H9 (cell line): ENCODE results near the gene OR56A4. TPM values are rescaled to one million over a fixed set of nuclear protein-coding genes. Genes with fewer than 3 reads are reported as not detected.

Experiments
- DNase-seq: peaks from one replicate; pipeline ENCODE4 v3.0.0-alpha.2; 2017
- H2AFZ ChIP-seq: one replicate; pipeline ENCODE4 v1.6.1; 2013; ENCODE audit warnings: mild to moderate bottlenecking, low read length, control low read depth, moderate library complexity
- H2AK5ac ChIP-seq: 2 replicates; pipeline ENCODE4 v1.6.1; 2013; ENCODE audit warnings: low read length, control low read depth, mixed read lengths; ENCODE audit not compliant: insufficient read length
- H2BK120ac ChIP-seq: one replicate; pipeline ENCODE4 v1.6.1; 2013; ENCODE audit warnings: low read depth, mild to moderate bottlenecking, low read length, control low read depth, inconsistent platforms; ENCODE audit not compliant: poor library complexity, severe bottlenecking
- H2BK12ac ChIP-seq: 2 replicates; pipeline ENCODE4 v1.6.1; 2013; ENCODE audit warnings: low read length, control low read depth, mixed read lengths, low read depth; ENCODE audit not compliant: insufficient read length
- H2BK15ac ChIP-seq: 2 replicates; pipeline ENCODE4 v1.6.1; 2013; ENCODE audit warnings: low read depth, low read length, control low read depth
- H2BK20ac ChIP-seq: one replicate; pipeline ENCODE4 v1.6.1; 2013; ENCODE audit warnings: low read depth, mild to moderate bottlenecking, low read length, control low read depth, inconsistent platforms; ENCODE audit not compliant: poor library complexity, severe bottlenecking
- H2BK5ac ChIP-seq: 2 replicates; pipeline ENCODE4 v1.6.1; 2013; ENCODE audit warnings: low read length, control low read depth, mixed read lengths; ENCODE audit not compliant: insufficient read length
- H3K14ac ChIP-seq: 2 replicates; pipeline ENCODE4 v1.6.1; 2013; ENCODE audit warnings: low read length, control low read depth; ENCODE audit not compliant: insufficient read depth
- H3K18ac ChIP-seq: 2 replicates; pipeline ENCODE4 v1.6.1; 2013; ENCODE audit warnings: low read depth, mild to moderate bottlenecking, mixed read lengths, low read length, control low read depth; ENCODE audit not compliant: insufficient read length
- H3K23ac ChIP-seq: 2 replicates; pipeline ENCODE4 v1.6.1; 2013; ENCODE audit warnings: low read length, control low read depth, mixed read lengths, low read depth; ENCODE audit not compliant: insufficient read length
- H3K23me2 ChIP-seq: 2 replicates; pipeline ENCODE4 v1.6.1; 2013; ENCODE audit warnings: low read depth, mild to moderate bottlenecking, mixed read lengths, low read length, control low read depth; ENCODE audit not compliant: insufficient read length, poor library complexity, severe bottlenecking
- H3K27ac ChIP-seq: 2 replicates; pipeline ENCODE4 v1.5.1; 2013; ENCODE audit warnings: low read length, control low read depth, mixed read lengths, low read depth; ENCODE audit not compliant: insufficient read length
- H3K27me3 ChIP-seq: 2 replicates; pipeline ENCODE4 v1.6.1; 2013; ENCODE audit warnings: low read length, control low read depth, inconsistent platforms; ENCODE audit not compliant: insufficient read depth
- H3K4ac ChIP-seq: 2 replicates; pipeline ENCODE4 v1.6.1; 2013; ENCODE audit warnings: low read depth, mild to moderate bottlenecking, control low read depth, inconsistent platforms, low read length, moderate library complexity
- H3K4me1 ChIP-seq: 2 replicates; pipeline ENCODE4 v1.6.1; 2013; ENCODE audit warnings: low read length, control low read depth, inconsistent platforms; ENCODE audit not compliant: insufficient read depth
- H3K4me2 ChIP-seq: 2 replicates; pipeline ENCODE4 v1.6.1; 2013; ENCODE audit warnings: low read length, control low read depth, mixed read lengths; ENCODE audit not compliant: insufficient read length, insufficient read depth
- H3K56ac ChIP-seq: 2 replicates; pipeline ENCODE4 v1.6.1; 2013; ENCODE audit warnings: low read depth, mild to moderate bottlenecking, mixed read lengths, low read length, control low read depth; ENCODE audit not compliant: insufficient read length
- H3K79me1 ChIP-seq: 2 replicates; pipeline ENCODE4 v1.6.1; 2013; ENCODE audit warnings: low read depth, mild to moderate bottlenecking, moderate library complexity, low read length, control low read depth, inconsistent platforms; ENCODE audit not compliant: insufficient read depth, poor library complexity, severe bottlenecking
- H3K79me2 ChIP-seq: 2 replicates; pipeline ENCODE4 v1.6.1; 2013; ENCODE audit warnings: low read length, control low read depth, inconsistent platforms; ENCODE audit not compliant: insufficient read depth
- H3K9ac ChIP-seq: 2 replicates; pipeline ENCODE4 v1.6.1; 2013; ENCODE audit warnings: low read length, control low read depth, mixed read lengths; ENCODE audit not compliant: insufficient read length; ENCODE audit errors: extremely low read depth
- H3K9me3 ChIP-seq: one replicate; pipeline ENCODE4 v1.6.1; 2013; ENCODE audit warnings: low read depth, low read length, inconsistent platforms; ENCODE audit not compliant: control insufficient read depth
- H3T11ph ChIP-seq: one replicate; pipeline ENCODE4 v1.6.1; 2013; ENCODE audit warnings: mild to moderate bottlenecking, low read length, control low read depth, inconsistent platforms
- H4K20me1 ChIP-seq: one replicate; pipeline ENCODE4 v1.6.1; 2013; ENCODE audit not compliant: control insufficient read depth, insufficient read length, insufficient read depth
- H4K5ac ChIP-seq: 2 replicates; pipeline ENCODE4 v1.6.1; 2013; ENCODE audit warnings: low read depth, mild to moderate bottlenecking, mixed read lengths, low read length, control low read depth; ENCODE audit not compliant: insufficient read length
- H4K8ac ChIP-seq: replicated peaks from 2 replicates; pipeline ENCODE4 v1.6.1; 2013; ENCODE audit warnings: low read length, control low read depth, mixed read lengths, low read depth; ENCODE audit not compliant: insufficient read length
- H4K91ac ChIP-seq: 2 replicates; pipeline ENCODE4 v1.6.1; 2013; ENCODE audit warnings: low read depth, mild to moderate bottlenecking, moderate library complexity, mixed read lengths, low read length, control low read depth; ENCODE audit not compliant: insufficient read length
- H3K27ac Mint-ChIP-seq, 3 experiments: 2 replicates in 2 of 3; 3 replicates in 1 of 3; pipeline ENCODE4 v1.8.0; 2020 to 2021; ENCODE audit warnings: mixed read lengths in 3 of 3, mild to moderate bottlenecking in 1 of 3, moderate library complexity in 1 of 3
- H3K27me3 Mint-ChIP-seq: 2 replicates; pipeline ENCODE4 v1.8.0; 2021; ENCODE audit warnings: low read depth, mild to moderate bottlenecking, moderate library complexity, mixed read lengths
- H3K36me3 Mint-ChIP-seq, 3 experiments: 2 replicates in 2 of 3; 3 replicates in 1 of 3; pipeline ENCODE4 v1.8.0; 2020 to 2021; ENCODE audit warnings: low read depth in 3 of 3, mixed read lengths in 3 of 3; ENCODE audit not compliant: insufficient read depth in 1 of 3
- H3K4me1 Mint-ChIP-seq, 2 experiments: 2 replicates each; pipeline ENCODE4 v1.8.0; 2020; ENCODE audit warnings: mixed read lengths in 2 of 2
- H3K4me3 Mint-ChIP-seq, 2 experiments: 2 replicates in 1 of 2; 3 replicates in 1 of 2; pipeline ENCODE4 v1.8.0; 2020 to 2021; ENCODE audit warnings: mild to moderate bottlenecking in 2 of 2, mixed read lengths in 2 of 2, moderate library complexity in 1 of 2
- H3K9me3 Mint-ChIP-seq, 2 experiments: 2 replicates in 1 of 2; 3 replicates in 1 of 2; pipeline ENCODE4 v1.8.0; 2020; ENCODE audit warnings: mild to moderate bottlenecking in 2 of 2, mixed read lengths in 2 of 2, moderate library complexity in 1 of 2
- WGBS: extraction: QIAGEN DNeasy Blood & Tissue Kit; methylation state at CpG from one replicate; pipeline ENCODE4 v1.1.7; 2013; ENCODE audit warnings: missing lambda C conversion rate, low lambda C conversion rate, mixed read lengths; ENCODE audit not compliant: insufficient read length; ENCODE audit errors: extremely low coverage; 5-methylcytosine and 5-hydroxymethylcytosine counted together
- total RNA-seq: library from RNA; stranded (reverse); gene quantifications from 2 replicates; pipeline ENCODE4 v1.2.1, GENCODE V29; 2021
- TF ChIP-seq, protein P1 (sequence below): fragments of 200-600 bp; sonication (generic); conservative IDR thresholded peaks from 3 replicates; pipeline ENCODE4 v1.8.0; 2021; ENCODE audit warnings: antibody characterized with exemption, mild to moderate bottlenecking

Gene OR56A4
- total RNA-seq, 1 experiment from 2014 or later, result not detected

DNA sequence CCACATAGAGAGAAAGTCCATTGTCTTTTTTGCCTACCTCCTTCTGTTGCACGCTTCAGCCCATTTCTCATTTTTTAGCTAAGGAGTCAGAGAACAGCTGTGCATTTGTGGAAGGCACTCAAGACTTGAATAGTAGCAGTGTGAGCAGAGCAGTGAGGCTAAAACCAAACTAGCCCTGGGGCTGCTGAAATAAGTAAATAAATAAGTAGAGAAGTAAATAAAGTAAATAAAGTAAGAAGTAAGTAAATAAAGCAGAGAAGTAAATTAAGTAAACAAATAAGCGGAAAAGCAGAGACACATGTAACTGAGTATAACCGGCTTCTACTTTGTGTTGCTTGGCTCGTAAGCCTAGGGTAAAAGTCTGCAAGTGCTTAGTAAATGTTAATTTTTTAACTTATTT, 17.5 kb downstream of the OR56A4 start:
- H3K4me1 Mint-ChIP-seq, result 0 out of 4 replicates have a peak, but pooled peaks cover 0 to 2% of the 10 kb centered on the region in 2 experiments
- Histone ChIP-seq H3K27me3 (no peaks in the 10 kb centered on the region), H3K4ac (no peak overlapping the region), H2BK20ac (no peak overlapping the region), H4K5ac (no peak overlapping the region), H2AK5ac (no peak overlapping the region), H3K9me3 (no peaks in the 10 kb centered on the region), H4K20me1 (no peaks in the 10 kb centered on the region), H3K23ac (no peak overlapping the region), H3K14ac (no peak overlapping the region), H3K23me2 (no peaks in the 10 kb centered on the region), H2BK15ac (no peak overlapping the region), H3K79me2 (no peaks in the 10 kb centered on the region), H3T11ph (no peak overlapping the region), H2BK120ac (no peak overlapping the region), H2BK5ac (no peak overlapping the region), H3K9ac (no peak overlapping the region), H3K27ac (no peak overlapping the region), H3K4me2 (no peak overlapping the region), H2AFZ (no peak overlapping the region), H2BK12ac (no peak overlapping the region), H3K79me1 (no peaks in the 10 kb centered on the region), H3K56ac (no peak overlapping the region), H4K8ac (no peak overlapping the region), H3K4me1 (no peaks in the 10 kb centered on the region), H3K18ac (no peak overlapping the region), H4K91ac (no peak overlapping the region)
- H3K9me3 Mint-ChIP-seq, result no peaks in the 10 kb centered on the region; a peak in 1 of 5 replicates
- TF ChIP-seq, protein P1, sequence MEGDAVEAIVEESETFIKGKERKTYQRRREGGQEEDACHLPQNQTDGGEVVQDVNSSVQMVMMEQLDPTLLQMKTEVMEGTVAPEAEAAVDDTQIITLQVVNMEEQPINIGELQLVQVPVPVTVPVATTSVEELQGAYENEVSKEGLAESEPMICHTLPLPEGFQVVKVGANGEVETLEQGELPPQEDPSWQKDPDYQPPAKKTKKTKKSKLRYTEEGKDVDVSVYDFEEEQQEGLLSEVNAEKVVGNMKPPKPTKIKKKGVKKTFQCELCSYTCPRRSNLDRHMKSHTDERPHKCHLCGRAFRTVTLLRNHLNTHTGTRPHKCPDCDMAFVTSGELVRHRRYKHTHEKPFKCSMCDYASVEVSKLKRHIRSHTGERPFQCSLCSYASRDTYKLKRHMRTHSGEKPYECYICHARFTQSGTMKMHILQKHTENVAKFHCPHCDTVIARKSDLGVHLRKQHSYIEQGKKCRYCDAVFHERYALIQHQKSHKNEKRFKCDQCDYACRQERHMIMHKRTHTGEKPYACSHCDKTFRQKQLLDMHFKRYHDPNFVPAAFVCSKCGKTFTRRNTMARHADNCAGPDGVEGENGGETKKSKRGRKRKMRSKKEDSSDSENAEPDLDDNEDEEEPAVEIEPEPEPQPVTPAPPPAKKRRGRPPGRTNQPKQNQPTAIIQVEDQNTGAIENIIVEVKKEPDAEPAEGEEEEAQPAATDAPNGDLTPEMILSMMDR, result no peak
- WGBS, result no CpG with 5 or more reads among the region's 4 CpGs
- no peaks in the 10 kb centered on the region for H3K36me3 Mint-ChIP-seq
- no peak for DNase-seq
- H3K27ac Mint-ChIP-seq, result no peak overlapping the region
- H3K4me3 Mint-ChIP-seq, result no peak overlapping the region
- peaks cover 1% of the 10 kb centered on the region; the same call in 1 of the 2 replicates for H3K27me3 Mint-ChIP-seq
